Gastroesophageal sphincter (tissue), 3 donors: ENCODE measurements around the gene SORCS1.

Experiments
- CTCF ChIP-seq, 4 experiments: fragments of 200-600 bp in 2 of 4; fragments of 450-650 bp in 2 of 4; sonication (generic) in 1 of 4; IDR thresholded peaks; one replicate each; pipeline ENCODE4 v1.5.1; 2017 to 2019; ENCODE audit warnings: antibody characterized with exemption in 4 of 4, mild to moderate bottlenecking in 2 of 4, moderate library complexity in 2 of 4
- POLR2A ChIP-seq, 2 donors: fragments of 450-650 bp; IDR thresholded peaks; one replicate each; pipeline ENCODE4 v1.6.1; 2017; ENCODE audit warnings: antibody characterized with exemption in 2 of 2, mild to moderate bottlenecking in 2 of 2, moderate library complexity in 1 of 2

- TF ChIP-seq CTCF (IDR thresholded peaks at IDR 0.05) (no peak), POLR2A (IDR thresholded peaks at IDR 0.05) (no peak)
These were observed 413.4 kb downstream of the SORCS1 start for GRCh38 chr10:106751091-106751490.
